HG02571 (cell line): ENCODE data around the gene FILIP1L.

Source experiments
- ATAC-seq: cut with Tn5 transposase; IDR thresholded peaks from one replicate; pipeline ENCODE4 v1.9.1; 2021; ENCODE audit warnings: mild to moderate bottlenecking, moderate library complexity; ENCODE audit not compliant: unreplicated experiment

FILIP1L gene

DNA sequence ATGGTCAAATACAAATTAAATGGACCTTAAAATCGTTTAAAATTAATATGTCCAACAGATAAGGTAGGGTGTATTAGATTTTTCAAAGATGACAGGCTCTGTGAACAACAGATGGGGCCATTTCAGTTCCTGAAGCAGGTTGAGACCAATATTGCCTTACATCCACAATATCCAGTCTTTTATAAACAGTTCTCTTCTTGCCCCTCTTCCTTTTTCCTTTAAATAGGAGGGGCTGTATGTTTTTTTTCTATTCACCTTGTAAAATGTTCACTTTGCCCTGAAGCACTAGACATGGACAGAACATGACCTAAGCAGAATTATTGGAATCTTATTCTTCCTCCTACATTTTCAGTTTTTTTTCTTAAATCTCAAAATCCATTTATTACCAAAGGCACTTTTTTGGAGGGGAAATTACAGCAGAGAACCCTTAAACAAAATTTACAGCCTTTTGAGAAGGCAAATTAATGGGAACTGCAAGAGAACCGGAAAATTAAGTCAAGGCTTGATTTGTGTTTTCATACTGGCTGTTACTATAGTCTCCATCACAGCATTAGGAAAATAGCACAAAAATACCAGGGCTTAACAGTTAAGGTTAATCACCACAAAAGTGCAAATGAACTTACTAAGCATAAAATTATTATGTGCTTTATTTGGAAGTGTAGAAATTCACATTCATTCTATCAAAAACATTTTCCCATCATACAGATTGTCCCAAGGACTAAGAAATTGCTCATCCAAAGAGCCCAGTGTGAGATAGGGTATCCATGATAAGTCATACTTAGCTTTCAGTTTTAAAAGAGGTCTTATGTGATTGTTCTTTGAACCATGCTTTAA is 240.8 kb downstream of the FILIP1L start:
- ATAC-seq, result no peak

DNA sequence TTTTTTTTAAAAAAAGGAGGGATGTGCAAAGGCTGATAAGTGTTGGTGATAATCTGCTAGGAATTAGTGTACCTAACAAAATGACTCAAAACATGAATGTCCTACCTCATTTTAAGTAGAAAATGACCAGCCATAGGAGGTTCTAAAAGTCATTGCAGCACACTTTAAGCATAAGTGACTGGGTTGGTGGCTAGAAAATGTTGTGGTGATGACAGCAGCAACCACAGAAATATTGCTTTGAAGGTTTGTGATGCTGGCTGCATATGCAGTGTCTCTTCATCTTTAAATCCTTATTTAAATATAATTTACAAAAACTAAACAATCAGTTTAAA is 241.4 kb downstream of the FILIP1L start:
- peak; percentile 53 for ATAC-seq

DNA sequence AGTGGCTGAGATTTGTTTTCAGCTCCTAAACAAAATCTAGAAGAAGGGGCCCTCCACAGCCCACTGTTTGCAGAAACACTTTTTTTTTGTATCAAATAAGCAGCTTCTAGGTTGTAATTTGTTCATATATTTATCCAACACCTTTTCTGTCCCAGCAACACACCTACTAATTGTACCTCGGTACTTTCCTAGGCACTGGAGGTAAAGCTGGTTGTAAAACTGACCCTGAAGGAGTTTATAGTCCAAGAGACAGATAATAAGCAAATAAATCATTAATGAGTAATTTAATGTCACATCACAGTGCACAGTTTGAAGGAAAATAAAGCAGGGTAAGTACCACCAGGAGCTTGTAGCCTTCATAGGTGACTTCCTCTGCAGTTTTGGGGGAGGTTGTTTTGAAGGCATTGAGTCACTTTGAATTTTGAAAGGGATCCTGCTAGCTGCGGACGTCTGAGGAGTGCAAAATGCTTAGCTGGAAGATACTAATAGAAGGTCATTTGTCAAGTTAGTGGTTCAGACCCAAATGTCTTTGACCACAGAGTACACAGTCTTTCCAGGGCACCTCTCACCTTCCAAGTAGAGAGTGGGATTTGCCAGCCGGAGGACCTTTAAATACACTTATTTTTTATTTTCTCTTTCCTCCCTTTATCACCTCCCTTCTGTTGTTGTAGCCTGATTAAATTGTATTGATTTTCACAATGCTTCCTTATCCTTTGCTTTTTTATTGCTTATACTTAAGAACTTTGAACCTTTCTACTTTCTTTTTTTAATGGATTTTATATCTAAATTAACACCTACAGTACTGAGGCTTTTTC is 242.9 kb downstream of the FILIP1L start:
- ATAC-seq, result no peak

DNA sequence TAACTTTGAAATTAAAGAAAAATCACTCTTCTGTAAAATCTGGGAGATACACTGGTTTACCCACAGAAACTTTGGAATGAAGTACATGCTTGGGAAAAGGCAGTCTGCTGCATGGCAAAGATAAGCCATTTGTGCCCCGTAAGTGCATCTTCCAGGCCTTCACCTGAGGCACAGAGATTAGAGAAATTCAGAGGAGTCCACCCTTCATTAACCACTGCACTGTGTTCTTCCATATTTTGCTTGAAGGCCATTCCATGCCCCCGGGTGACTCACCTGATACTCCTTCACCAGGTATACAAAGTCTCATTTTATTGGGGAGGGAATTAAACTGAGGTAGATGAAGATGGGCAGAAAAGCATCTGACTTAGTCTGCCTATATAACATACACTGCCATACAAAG is 243.6 kb downstream of the FILIP1L start:
- no peak for ATAC-seq

- no peak for ATAC-seq
These were observed 244.7 kb downstream of the FILIP1L start for GRCh38 chr3:99869621-99870020.

DNA sequence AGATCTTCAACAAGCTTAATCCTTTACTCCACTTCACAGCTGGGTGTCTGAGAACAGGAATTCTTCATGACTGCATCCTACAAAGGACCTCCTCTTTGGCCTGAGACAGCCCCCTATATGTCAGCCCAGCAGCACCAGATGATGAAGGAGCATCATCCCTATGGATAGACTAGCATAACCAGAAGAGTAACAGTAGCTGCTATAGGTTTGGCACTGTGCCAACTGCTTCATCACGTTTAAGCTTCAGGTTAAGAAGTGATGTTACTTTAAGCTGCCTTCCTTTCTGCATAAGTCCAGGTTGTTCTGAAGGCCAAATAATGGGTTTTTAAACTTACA is 246.0 kb downstream of the FILIP1L start:
- no peak for ATAC-seq

DNA sequence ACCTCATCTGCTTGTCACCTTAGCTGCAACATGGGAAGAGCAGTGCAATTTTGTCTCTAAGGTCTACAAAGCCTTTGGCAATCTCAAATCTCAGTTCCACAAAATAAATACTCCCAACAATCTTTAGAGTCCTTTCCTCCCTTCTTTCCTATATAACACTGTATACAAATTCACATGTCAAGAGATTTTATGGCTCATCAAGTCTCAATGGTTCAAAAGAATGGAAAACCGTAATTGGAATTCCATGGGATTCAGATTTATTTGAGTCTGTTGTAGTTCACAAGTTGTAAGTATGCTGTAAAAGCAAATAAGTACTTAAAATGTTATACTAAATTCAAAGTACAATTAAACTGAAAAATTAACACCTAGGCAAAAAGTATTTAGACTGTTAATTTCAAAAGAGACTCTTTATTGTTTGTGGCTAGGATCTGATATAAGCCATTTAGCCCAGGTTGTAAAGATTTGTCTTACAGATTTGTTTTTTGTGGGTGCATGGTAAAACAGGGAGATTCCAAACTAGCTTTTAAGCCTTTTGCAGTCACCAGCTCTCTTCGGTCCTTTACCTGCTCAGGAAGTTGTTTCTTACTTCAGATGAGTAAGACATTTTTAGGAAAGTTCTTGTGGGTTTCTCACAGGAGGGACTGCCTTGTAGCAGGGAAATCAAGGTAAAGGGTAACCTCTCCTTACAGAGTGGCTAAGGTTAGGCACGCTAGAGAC is 246.5 kb downstream of the FILIP1L start:
- no peak for ATAC-seq

DNA sequence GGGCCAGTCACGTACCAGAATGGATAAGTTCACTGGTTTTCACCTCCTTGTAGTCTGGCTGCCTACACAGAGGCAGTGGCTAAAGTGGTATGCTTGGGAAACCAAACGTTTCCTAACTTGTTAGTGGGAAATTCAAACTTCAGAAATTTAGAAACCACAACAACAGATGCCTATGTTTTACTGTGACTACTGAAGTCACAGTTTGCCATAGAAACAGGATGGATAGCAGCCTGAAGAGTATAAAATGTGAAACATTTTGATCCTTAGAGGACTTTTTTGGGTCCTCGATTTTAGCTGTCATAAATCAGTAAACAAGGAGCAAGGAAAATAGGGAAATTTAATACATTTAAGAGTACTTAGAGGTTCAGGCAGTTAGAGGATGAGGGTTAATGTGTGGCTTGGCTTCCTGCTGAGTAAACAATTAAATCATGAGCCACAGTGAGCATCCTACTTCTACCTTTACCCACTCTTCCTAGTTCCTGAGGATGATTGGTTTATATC is 248.0 kb downstream of the FILIP1L start:
- no peak for ATAC-seq

DNA sequence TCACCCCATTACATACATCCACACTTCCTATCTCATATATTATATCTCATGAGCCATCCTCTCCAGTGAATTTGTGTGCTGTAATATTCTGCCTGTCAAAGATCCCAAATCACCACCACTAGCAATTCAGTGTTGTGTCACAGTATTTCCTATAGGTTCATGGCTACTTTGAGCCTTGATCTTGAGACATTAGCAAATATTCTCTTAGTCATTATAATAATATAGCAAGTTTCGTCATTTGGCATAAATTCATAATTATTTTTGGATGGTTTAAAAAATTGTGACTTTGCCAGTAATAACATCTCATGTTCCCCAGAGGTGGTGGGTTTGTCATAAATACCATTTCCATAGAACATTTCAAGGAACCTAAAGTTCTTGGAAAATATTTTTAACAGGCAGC is 249.0 kb downstream of the FILIP1L start:
- no peak for ATAC-seq

DNA sequence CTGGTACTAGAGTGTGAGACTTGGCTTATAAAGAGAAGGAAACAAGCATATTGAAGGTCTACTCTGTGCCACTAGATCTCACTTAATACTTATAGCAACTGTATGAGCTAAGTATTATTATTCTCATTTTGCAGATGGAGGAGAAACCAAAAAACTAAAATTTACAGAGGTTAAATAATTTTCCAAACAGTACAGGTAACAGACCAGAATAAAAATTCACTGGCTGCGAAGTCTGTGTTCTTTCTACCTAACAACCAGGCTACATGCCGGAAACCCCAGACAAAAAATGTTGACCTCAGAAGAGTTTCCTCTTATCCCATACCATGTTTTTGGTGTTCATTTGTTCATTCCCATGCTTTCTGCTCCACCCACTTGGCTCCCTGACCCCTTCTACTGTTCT is 250.0 kb downstream of the FILIP1L start:
- ATAC-seq, result no peak

DNA sequence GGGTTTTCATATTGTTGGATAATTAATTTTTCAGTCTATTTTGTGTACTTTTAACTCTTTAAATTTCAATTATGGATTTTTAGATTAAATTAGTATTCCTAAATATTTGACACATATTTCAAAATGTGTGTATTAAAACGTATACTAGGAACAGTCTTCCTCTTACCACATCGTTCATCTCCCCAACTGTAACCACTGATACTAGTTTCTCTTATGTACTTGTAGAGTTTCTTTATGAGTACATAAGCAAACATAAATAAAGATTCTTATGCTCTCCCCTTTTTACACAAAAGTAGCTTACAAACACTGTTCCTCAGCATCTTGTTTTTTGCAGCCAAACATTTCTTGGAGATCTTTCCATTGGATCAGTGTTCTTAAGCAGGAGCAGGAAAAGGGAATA is 250.7 kb downstream of the FILIP1L start:
- peak; percentile 46 for ATAC-seq

- ATAC-seq, result no peak
These were observed 251.3 kb downstream of the FILIP1L start for GRCh38 chr3:99863002-99863401.

DNA sequence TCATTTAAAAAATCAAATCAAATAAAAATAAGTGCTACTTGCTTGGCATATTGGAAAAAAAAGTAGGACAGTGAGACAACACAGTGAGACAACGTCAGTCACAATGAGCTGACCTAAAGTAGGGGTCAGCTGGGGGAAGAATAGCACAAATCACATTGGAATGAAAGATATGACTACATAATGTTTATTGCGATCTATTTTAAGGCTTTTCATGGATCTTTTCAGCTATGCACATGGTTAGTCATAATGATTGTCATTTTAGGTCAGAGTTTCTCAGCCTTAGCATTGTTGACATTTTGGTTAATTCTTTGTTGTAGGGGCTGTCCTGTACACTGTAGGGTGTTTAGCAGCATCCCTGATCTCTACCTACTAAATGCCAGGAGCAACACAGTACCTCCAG is 252.1 kb downstream of the FILIP1L start:
- no peak for ATAC-seq

DNA sequence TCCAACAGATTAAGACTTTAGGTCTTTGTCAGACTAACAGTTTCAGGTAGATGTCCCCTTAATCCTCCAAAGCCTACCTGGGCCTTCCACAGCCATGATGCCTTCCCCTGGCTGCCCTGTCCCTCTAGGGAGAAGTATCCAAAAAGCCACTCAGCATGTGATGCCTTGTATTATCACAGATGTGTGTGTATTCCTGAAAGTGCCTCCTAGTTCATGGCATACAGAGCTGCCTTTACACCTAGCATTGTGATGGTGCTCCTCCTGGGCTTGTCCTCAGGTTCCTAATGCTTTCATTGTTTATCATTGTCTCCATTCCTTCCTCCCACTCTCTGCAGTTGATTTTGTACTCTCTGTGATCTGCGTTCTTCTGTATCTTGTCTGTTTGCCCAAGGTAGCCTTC is 253.1 kb downstream of the FILIP1L start:
- ATAC-seq, result no peak

DNA sequence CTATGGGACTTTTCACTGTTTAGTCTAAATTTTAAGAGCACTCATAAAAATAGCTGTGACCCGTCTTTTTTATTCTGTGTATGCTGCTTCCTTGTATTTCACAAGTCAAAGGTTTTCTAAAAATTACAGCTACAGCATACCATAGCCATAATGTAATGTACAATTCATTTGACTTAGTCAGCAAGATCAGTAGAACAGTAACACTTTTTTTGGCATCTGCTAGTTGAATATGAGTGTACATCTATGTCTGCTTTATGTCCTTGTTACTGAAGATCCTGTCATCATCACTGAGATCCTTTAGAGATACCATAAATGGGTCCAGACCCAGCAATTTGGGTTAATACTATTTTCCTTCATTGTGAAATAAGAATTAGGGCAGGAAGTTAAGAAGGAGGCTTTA is 254.5 kb downstream of the FILIP1L start:
- ATAC-seq, result no peak

- no peak for ATAC-seq
These were observed 255.8 kb downstream of the FILIP1L start for GRCh38 chr3:99858469-99858868.

DNA sequence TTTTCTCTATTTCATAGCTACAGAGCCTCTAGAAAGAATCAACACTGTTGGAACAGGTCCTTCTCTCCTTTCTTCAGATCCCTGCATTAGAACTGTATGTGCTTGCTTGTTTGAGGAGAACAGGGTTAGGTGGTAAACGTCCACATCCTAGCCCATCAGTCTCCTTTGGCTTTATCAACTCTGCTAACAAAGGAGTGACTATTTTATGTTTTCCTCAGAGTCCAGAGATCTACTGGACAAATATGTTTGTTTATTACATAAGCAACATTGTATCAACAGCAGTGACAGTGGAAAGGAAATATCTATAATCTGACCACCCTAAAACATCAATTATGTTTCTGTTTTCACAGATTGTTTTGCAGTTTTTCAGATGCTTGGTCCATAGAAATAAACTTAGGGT is 257.0 kb downstream of the FILIP1L start:
- ATAC-seq, result no peak

- ATAC-seq, result no peak
These were observed 257.7 kb downstream of the FILIP1L start for GRCh38 chr3:99856437-99857220.

DNA sequence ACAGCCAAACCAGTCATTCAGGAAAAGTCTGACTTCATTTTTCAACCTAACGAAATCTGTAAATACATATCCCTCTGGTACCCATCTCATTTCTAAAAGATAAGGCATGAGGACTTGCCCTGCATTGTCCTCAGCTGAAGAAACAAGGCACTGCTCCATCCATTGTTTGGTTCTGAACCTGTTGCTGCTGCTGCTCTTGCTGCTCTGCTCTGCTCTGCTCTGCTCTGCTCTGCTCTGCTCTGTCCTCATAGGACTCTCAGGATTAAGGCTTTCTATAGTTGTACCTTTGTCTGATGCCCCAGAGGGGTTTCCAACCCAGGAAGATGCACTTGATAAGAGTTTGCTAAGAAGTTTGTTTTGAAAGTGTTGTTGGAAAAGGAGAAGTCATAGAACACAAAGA is 258.4 kb downstream of the FILIP1L start:
- no peak for ATAC-seq

DNA sequence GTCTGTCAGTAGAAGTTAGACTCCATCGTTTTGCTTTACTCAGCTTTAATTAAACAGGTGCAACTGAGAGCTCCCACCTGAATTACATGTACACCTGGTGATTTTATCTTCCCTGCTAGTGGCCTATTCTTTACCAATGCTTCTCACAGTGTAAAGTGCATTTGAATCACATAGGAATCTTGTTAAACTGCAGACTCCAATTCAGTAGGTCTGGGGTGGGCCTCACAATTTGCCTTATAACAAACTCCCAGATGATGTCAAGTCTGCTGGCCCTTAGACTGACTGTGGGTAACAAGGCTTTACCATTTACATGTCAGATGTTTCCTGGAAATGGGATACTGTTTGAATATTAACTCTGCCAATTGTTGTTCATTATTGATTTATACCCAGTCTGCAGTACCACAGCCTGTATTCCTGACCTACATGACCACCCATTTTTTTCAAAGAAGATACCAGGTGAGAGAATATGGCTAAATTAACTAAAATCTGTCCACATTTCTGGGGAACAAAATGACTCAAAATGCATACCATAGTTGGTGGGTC is 259.5 kb downstream of the FILIP1L start:
- no peak for ATAC-seq

DNA sequence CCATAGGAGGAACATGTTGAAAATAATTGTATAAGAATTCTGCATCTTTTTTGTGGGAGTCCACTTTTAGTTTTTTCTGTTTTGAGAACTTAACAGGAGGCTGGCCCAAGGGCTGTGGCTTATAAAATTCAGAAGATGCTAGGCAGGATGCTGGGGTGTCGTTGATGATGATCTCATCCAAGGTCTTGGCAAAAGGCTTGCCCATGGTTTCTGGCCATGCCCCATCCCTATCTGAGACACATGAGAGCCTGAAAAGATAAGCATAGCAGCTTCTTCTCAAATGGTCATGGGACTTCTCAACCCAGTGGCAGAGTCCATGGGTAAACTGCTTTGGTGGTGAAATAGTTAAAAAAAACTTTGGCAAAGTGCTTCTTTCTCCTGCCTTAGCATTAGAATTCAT is 261.4 kb downstream of the FILIP1L start:
- no peak for ATAC-seq
